HG02588 (cell line): ENCODE measurements around the gene C6orf141.

ENCODE experiments used
- ATAC-seq: cut with Tn5 transposase; IDR thresholded peaks from one replicate; pipeline ENCODE4 v1.9.1; 2021; ENCODE audit warnings: mild to moderate bottlenecking, moderate library complexity; ENCODE audit not compliant: unreplicated experiment

The C6orf141 gene

DNA sequence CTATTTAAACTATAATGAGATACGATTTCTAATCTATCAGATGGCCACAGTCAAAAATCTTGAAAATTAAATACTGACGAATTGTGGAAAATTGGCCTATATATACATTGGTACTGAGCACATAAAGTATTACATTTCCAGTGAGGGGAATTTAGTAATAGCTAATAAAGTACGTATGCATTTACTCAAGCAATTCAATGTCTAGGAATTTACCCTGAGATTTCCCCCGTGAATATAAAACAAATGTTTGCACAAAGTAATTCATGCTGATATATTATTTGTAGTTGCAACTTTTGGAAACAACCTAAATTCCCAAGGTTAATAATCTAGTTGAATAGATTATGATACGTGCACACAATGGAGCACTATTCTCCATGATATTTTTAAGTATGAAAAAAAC is 14.7 kb upstream of the C6orf141 start:
- ATAC-seq = no peak

DNA sequence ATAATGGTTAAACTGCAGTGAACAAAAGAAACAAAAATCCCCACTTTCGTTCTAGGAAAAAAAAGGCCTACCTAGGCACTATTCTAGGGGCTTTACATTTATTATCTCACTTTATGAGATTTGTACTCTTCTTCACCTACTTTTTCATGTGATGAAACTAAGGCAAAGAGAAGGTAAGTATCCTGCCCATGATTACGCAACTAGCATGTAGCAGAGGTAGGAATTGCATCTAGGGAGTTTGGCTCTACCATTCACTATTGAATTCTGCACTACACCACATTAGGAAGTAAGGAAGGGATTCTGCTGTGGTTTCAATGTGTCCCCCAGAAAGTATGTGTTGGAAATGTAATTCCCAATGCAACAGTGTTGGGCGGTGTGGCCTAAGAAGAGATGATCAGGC is 11.4 kb upstream of the C6orf141 start:
- ATAC-seq = no peak

DNA sequence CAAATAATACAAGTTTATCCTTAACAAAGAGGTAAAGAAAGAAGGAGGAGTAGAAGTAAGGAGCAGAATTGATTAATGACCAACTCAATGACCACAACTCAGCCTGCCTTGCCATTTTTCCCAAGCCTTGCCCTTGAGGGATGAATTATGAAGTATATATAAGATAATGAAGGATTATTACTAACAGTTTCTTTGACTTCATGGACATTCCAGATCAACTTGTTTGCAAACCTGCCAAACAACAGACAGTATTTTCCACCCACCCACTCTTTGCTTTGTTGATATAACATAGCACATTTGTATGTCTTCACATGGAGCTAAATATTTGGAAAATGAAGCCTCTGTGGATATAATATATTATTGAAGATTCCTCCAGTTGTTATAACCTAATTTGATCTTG is 9.9 kb upstream of the C6orf141 start:
- ATAC-seq = no peak

DNA sequence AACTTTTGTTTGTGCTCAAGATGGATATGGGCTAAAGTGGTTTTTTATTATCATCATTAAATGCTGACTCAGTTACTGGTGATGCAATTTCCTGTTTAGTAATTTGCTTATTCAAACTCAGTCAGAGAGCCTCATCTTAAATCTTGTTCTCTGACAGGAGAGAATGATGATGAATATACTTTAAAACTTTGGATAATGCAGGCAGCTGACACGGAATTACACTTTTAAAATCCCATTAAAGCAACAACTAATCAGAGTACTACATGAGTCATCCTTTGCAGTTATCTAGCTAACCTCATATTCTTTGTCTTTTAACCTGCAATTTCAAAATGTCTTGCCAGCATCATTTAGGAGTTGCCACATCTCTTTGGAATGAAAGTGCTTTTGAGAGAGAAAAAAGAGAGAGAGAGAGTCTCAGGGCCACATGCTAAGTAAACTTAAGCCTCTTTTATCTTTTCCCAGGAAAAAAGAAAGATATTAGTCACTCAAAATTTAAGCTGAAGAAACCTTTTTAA is 9.2 kb upstream of the C6orf141 start:
- no peak for ATAC-seq

DNA sequence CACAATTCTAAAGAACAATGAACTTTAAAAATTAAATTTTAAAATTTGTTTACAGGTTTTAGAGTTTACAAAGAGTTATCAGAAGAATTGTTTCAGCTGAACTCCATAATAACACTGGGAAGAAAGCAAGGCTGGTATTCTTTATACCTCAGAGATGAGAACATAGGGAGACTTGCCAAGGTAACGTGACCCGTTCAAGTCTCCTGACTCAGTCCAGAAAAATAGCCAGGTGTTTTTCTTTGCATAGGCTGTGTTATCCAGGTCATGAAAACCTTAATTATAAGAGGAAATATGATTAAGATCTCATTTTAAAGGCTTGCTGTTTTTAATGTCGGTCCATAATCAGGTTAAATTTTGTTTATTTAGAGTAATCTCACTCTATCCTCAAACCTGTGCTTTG is 8.5 kb upstream of the C6orf141 start:
- ATAC-seq = no peak

DNA sequence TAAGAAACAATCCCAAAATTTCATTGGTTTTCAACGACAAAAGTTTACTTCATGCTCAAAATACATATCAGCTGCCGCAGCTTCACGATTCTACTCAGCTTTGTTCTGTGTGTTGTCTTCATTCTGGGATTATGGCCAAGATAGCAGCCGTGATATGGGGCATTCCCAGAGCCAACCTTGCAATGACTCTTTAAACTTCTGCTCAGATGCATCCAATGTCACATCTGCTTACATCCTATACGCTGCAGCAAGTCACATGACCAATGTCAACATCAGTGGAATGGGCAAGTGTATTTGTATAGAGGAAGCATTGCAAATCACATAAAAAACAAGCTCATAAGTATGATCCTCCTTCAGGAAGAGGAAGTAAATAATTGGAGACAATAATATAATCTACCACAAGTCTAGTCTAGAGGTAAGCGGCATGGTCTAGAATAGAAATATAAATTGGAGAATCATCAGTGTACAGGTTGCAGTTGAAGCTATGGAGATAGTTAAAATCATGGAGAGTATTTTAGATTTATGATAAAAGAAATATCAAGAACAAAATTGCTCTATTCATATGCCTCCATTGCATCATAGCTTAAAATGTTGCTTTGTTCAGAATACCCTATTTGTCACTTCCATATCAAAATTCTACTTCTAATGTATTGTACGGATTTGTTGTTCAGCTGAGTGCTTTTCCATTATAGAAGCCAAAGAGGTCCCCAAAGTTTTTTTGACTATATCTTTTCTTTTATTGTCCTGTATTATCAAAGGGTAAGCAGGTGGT is 7.2 kb upstream of the C6orf141 start:
- ATAC-seq = no peak

DNA sequence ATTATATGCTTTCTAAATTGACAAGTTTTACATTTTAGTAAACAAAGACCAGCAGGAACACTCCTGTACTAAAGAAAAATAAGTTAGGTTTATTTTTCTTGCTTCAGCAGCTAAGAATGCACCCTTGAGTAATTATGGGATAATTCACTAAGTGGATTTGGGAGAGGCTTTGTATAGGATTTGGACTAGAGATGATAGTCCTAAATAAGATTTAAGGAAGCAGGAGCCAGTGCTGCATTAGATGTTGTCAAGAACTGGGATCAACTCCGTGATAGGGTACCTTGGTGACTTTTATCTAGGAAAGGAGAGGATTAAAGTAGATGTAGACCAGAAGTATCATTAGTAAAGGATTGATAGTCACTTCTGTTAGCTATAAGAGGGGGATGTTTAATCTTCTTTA is 4.1 kb upstream of the C6orf141 start:
- no peak for ATAC-seq

DNA sequence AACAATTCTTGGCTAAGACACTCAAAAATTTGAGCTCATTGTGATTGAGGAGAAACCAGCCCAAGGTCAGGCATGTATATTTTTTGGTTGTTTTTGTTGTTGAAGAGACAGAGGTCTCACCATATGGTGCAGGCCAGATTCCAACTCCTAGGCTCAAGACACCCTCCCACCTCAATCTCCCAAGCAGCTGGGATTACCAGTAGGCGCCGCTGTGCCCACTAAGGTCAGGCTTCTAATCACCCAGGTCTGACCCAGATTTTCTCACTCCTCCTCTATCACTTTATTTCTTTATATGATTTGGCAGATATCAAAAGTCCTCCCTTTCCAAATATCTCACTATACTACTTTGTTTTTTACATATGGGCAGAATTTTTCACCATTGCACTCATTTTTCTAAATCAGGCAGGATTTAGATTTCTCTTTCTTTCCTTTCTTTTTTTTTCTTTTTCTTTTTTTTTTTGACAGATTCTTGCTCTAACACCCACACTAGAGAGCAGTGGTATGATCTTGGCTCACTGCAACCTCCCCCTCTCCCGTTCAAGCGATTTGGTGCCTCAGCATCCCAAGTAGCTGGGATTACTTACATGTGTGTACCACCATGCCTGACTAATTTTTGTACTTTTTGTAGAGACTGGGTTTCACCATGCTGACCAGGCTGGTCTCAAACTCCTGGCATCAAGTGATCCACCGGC is 1.7 kb upstream of the C6orf141 start:
- no peak for ATAC-seq

DNA sequence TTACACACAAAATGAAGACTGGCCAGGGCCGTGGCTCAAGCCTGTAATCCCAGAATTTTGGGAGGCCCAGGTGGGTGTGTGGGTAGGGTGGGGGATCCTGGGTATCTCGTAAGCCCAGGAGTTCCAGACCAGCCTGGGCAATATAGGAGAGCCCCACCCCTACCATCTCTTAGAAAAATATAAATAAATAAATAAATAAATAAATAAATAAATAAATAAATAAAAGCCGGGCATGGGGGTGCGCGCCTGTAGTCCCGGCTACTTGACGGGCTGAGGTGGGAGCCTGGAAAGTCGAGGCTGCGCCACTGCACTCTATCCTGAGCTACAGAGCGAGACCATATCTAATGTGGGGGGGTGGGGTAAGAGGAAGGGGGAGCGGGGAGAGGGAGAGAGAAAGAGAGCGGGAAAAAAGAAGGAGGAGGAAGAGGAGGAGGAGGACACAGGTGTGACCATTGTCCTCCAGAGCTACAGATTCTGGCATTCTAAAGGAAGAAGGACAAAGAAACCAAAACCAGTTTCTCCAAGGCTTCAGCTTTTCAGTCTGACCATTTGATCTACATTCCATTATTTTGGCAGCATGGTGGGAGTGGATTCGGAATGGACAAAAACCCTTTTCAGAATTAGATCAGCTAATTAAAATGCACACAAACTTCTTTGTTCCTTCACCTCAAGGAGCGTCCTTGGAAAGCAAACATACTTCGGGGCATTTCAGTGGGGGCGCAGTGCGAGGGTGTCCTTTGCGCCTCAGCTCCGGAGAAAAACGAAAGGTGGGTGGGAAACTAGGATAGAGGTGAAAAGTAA is 577 bp upstream of the C6orf141 start:
- ATAC-seq = no peak

DNA sequence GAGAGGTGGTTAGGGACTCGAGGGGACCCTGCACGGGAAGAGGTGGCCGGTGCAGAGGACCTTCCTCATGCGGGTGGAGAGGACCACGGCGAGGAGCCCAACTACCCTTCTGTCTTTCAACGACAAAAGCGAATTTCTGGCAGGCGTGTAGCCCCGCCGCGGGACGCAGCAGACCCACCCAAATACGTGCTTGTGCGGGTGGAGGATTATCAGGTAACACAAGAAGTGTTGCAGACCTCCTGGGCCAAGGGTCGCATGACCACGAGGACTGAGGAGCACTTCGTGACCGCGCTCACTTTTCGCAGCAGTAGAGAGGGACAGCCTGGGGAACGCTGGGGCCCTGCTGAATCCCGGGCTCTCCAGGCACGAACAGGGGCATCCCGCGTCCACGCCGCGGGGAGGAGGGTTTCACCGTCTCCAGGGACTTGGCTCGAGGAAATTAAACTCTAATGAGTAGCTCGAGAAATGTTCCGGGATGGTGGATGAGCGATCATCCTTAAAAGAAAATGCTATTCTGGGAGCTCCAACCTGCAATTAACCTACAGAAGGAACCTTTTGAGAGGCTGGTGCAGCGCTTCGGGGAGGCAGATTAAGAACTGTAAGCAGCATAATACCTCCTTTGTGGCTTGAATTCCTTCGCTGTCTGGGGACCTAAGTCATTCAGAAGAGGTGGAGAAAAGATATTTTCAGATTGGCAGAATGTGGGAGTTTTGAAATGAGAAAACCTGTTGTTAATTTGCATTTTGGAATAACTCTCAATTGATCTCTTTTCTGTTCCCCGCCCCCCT is 804 bp downstream of the C6orf141 start:
- ATAC-seq = peak; percentile 42

DNA sequence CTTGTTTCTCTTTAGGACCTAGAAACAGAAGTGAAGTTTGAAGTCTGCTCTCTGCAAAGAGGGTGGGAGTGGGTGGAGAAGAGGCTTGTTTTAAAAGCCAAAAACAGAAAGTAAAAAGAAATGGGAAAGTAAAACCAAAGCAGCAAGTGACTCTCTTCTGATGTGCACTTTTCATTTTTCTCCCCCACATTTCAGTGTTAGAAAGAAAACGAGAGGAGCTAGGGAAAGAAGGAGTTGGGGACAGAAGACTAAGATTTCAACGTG is 1.3 kb downstream of the C6orf141 start:
- peak; percentile 45 for ATAC-seq

DNA sequence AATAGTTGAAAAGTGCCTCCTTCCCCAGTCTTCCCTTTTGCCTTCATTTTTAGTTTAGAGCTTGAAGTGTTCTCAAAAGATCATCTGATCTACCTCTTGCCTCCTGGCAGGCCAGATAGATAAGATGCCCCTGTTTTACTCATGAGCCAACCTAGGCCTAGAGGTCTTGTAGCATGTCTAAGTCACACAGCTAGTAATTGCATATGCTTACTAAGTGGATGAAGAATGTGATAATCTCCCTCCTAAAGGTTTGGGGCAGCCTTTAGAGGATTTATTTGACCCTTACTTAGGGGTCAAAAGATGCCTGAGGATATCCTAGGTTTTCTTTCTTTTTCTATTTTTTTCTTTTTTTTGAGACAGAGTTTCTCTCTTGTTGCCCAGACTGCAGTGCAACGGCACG is 2.1 kb downstream of the C6orf141 start:
- ATAC-seq = no peak

DNA sequence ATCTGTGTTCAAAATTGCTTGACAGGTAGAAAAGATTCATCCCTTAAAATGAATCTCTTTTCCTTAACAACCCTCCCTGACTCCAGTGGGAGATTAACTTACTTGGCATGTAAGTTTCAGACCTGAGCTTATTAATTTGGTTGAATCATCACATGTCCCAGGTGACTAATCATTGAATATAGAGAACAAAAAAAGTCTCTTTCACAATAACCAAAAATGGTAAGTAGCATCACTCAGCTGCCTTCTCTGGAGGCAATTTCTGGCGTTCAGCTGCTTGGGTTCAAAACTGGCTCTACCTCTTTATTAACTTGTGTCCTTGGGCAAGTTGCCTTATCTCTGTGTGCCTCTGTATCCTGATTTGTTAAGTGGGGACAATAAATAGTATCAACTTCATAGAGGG is 2.9 kb downstream of the C6orf141 start:
- no peak for ATAC-seq

DNA sequence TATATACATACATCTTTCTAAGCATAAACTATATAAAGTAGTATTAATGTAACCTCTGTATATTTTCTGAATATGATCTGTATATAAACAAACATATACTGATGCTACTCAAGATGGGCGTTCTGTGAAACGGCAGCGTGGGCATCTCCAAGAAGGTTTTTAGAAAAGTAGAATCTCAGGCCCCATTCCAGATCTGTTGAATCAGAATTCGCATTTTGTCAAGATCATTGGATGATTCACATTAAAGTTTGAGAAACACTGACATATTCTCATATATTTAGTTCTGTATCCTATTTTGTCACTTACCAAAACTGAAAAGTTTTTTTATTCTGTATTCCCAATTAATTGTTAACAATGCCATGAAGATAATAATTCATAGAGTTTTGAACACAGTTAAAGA is 5.5 kb downstream of the C6orf141 start:
- no peak for ATAC-seq

DNA sequence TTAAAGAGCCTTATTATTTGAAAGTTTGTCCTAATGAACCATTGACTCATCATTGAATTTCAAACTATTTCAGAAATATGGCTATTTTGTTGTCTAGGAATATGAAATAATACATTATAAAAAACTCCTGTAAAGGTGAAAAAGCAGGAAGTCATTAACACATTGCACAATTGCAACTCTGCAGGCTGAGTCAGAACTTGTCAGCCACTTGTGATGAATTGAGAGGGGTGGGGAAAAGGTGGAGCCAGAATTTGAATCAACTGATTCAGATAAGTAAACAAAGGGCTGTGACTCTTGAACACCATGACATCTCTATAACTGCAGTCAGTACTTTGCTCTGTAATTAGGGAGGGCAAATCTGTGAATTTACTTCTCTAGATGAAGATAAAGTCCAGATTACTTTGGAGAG is 6.0 kb downstream of the C6orf141 start:
- no peak for ATAC-seq

DNA sequence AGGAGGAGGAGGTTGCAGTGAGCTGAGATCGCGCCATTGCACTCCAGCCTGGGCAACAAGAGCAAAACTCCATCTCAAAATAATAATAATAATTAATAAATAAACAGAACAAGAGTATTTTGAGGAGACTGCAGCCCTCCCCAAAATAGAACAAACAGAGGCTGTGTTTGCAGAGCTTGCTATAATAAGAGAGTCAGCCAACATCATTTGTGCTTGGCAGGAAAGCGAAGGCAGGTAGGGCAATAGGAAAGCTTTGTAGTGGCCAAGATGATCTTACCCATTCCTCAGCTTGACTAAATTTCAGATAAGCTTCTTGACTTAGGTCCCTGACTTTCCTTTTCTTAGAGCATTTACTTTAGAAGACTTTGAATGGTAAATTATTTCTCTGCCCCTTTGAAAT is 6.7 kb downstream of the C6orf141 start:
- no peak for ATAC-seq

DNA sequence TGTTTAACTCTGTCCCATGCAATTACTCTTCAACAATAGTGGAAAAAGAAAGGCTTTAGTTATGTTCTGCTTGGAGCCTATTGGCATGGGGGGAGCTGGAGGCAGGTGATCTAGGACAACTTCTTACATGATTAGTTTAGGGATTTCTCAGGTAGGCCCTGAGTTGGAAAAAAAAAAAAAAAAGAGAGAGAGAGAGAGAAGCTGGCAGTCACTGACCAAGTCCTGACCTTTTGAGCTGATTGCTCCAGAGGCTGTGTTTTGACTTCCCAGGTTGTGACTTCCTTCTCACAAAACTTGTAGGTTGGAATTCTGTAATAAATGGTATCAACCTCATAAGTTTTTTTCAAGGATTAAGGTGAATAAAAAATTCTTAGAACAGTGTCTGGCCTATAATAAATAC is 7.8 kb downstream of the C6orf141 start:
- ATAC-seq = no peak

DNA sequence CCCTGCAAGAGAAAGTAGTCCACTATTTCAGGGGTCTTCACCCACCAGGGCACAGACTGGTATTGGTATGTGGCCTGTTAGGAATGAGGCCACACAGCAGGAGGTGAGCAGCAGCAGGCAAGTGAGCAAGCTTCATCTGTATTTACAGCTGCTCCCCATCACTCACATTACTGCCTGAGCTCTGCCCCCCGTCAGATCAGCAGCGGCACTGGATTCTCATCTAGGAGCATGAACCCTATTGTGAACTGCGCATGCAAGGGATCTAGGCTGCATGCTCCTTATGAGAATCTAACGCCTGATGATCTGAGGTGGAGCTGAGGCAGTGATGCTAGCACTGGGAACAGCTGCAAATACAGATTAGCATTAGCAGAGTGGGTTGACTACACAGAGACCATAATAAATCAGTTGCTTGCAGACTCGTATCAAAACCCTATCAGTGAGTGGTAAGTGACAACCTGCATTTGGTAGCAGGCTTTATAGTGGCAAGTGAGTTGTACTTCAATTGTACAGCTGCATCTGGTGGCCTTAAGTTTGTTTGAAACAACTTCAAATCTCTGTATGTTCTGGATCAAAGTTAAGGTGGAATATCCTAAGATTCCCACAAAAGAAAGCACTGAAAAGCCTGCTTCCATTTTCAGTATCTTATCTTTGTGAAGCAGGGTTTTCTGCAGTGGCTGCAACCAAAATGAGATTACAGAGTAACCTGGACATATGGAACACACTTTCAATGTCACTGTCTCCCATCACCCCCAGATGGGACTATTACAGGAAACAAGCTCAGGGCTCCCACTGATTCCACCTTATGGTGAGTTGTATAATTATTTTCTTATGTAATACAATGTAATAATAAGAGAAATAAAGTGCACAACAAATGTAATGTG is 12.8 kb downstream of the C6orf141 start:
- no peak for ATAC-seq

DNA sequence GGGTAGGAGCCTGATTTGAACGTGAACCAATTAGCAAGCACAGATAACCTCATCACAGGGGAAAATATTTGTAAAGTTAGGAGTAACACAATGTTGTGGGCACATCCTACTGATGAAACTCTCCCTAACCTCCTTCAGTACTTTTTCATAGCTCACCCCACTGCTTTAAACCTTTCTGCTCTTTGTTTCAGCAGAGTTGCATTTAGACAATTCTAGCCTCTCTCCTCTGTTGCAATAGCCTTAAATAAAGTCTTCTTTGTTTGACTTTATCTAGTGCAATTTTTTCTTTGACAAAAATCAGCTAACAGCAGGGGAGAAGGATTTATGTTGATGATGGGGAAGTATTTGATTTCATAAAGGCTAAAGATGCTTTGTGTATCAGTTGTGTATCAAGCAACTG is 14.1 kb downstream of the C6orf141 start:
- ATAC-seq = no peak

DNA sequence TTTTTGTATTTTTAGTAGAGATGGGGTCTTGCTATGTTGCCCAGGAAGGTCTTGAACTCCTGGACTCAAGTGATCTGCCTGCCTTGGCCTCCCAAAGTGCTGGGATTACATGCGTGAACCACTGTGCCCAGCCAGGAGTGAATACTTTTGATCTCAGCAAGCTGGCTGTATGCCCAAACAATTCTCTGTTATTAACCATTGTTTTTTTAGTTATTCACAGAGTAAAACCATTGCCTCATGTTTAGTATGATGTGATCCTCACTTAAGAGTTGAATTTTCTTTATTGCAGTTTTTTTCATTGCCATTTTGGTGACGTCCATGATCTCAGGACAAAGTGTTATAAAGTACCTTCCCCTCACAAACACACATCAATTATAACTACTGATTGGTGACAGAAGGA is 14.8 kb downstream of the C6orf141 start:
- no peak for ATAC-seq
